T-cell (primary cell): ENCODE measurements around the gene SMC1B. TPM values are rescaled to one million over a fixed set of nuclear protein-coding genes. Genes with fewer than 3 reads are reported as not detected.
A peak's percentile ranks its signal among the peaks of the same experiment; 100 is the strongest.

Experiments used
- ATAC-seq, 4 experiments: fragments of 200-7000 bp in 3 of 4; fragments of 150-1000 bp in 1 of 4; cut with Tn5 transposase; replicated peaks in 1 of 4; 1 replicate in 3 of 4; 2 replicates in 1 of 4; pipeline ENCODE4 v1.10.0; 2021; ENCODE audit warnings: moderate library complexity in 3 of 4, mild to moderate bottlenecking in 2 of 4, moderate number of reproducible peaks in 1 of 4
- CTCF ChIA-PET, 2 donors: fragments of 300-600 bp; sonication (Branson Sonifier 250); formaldehyde crosslinking; loops; one replicate each; lab custom pipeline; 2022; ENCODE audit warnings: antibody characterized with exemption in 2 of 2; lab: Charles Lee
- POLR2A ChIA-PET, 2 donors: fragments of 300-600 bp; sonication (Branson Sonifier 250); formaldehyde crosslinking; loops; one replicate each; lab custom pipeline; 2022; ENCODE audit warnings: antibody characterized with exemption in 2 of 2; lab: Charles Lee
- DNase-seq, 35 experiments: peaks; one replicate each; pipeline versions ENCODE4 v3.0.0 to v3.0.0-alpha.2; 2013 to 2023
- H3K27ac ChIP-seq: one replicate; pipeline ENCODE4 v1.5.1; 2013; ENCODE audit warnings: low read length
- H3K27me3 ChIP-seq, 2 experiments: replicated peaks in 1 of 2; 1 replicate in 1 of 2; 2 replicates in 1 of 2; pipeline versions ENCODE4 v1.6.1 to v1.7.0; 2013; ENCODE audit warnings: low read length in 1 of 2, mixed read lengths in 1 of 2; ENCODE audit not compliant: control insufficient read depth in 2 of 2, insufficient read depth in 2 of 2; ENCODE audit errors: extremely low read depth in 1 of 2
- H3K36me3 ChIP-seq, 2 donors: 1 replicate in 1 of 2; 2 replicates in 1 of 2; pipeline versions ENCODE4 v1.6.1 to v1.7.0; 2013; ENCODE audit warnings: low read length in 1 of 2; ENCODE audit not compliant: control insufficient read depth in 2 of 2, insufficient read depth in 1 of 2; ENCODE audit errors: extremely low read depth in 1 of 2
- H3K4me1 ChIP-seq, 2 experiments: 1 replicate in 1 of 2; 2 replicates in 1 of 2; pipeline versions ENCODE4 v1.6.1 to v1.7.0; 2013; ENCODE audit warnings: low read length in 2 of 2, mixed read lengths in 1 of 2; ENCODE audit not compliant: insufficient read depth in 2 of 2, control insufficient read depth in 1 of 2; ENCODE audit errors: extremely low read depth in 1 of 2
- H3K4me3 ChIP-seq, 2 donors: 1 replicate in 1 of 2; 2 replicates in 1 of 2; pipeline versions ENCODE4 v1.5.1 to v1.7.0; 2013; ENCODE audit warnings: mild to moderate bottlenecking in 2 of 2, low read length in 1 of 2, moderate library complexity in 1 of 2; ENCODE audit not compliant: control insufficient read depth in 1 of 2; ENCODE audit errors: extremely low read depth in 1 of 2
- H3K9me3 ChIP-seq: 2 replicates; pipeline ENCODE4 v1.7.0; 2013
- H3K27ac Mint-ChIP-seq, 2 donors: one replicate each; pipeline ENCODE4 v1.8.0; 2020 to 2021; ENCODE audit warnings: mild to moderate bottlenecking in 2 of 2, mixed read lengths in 2 of 2
- H3K27me3 Mint-ChIP-seq, 2 donors: one replicate each; pipeline ENCODE4 v1.8.0; 2021 to 2022; ENCODE audit warnings: mixed read lengths in 2 of 2
- H3K36me3 Mint-ChIP-seq: one replicate; pipeline ENCODE4 v1.8.0; 2021; ENCODE audit warnings: mixed read lengths
- H3K4me1 Mint-ChIP-seq, 3 donors: one replicate each; pipeline ENCODE4 v1.8.0; 2020 to 2022; ENCODE audit warnings: mixed read lengths in 3 of 3, mild to moderate bottlenecking in 1 of 3
- H3K4me3 Mint-ChIP-seq, 3 donors: one replicate each; pipeline ENCODE4 v1.8.0; 2020 to 2022; ENCODE audit warnings: mild to moderate bottlenecking in 3 of 3, mixed read lengths in 3 of 3, moderate library complexity in 3 of 3
- H3K9me3 Mint-ChIP-seq, 3 donors: one replicate each; pipeline ENCODE4 v1.8.0; 2020 to 2022; ENCODE audit warnings: mixed read lengths in 3 of 3
- WGBS: methylation state at CpG from one replicate; pipeline ENCODE4 v1.1.5; 2013; ENCODE audit warnings: missing lambda C conversion rate; ENCODE audit not compliant: insufficient coverage; 5-methylcytosine and 5-hydroxymethylcytosine counted together
- total RNA-seq, 35 experiments: library from RNA in 6 of 35; stranded (reverse) in 6 of 35; fragments of 120-200 nt in 1 of 35; gene quantifications; one replicate each; pipeline versions ENCODE4 v1.2.1 to v1.2.4 and lab custom pipeline; 2013 to 2026

The SMC1B gene
- total RNA-seq, 5 donors from 2014 or later (not counting 1 experiment from before 2014, with no cell fraction given): 0.06 to 0.12 (median 0.06) TPM; not detected in 2

DNA sequence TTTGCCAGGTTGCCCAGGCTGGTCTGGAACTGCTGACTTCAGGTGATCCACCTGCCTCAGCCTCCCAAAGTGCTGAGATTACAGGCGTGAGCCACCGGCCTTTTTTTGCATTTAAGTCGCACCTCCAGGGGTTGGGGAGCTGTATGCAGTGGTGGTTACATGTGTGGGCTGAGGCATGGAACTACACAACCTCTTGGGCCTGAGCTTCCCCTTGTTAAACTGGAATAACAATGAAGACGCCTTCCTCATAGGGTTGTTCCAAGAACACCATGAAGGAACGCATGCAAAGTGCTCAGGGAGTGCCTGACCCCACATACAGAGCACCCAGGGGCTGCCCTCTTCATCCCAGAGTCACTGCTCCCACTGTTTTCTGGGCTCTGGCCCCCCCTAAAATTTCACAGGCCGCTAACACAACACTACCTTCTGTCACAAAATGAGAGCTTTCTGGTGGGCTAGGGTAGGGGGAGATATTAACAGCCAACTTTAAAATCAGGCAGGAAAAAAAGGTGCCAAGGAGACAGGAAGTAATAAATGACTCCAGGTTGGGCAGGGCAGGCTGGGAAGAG, 104.9 kb downstream of the SMC1B start:
- no peaks in the 10 kb centered on the region for H3K27me3 Mint-ChIP-seq
- ChIA-PET CTCF (interaction anchor here in 1 of 2 donors (0.5 kb wide), 1 partner anchor 33 kb away, joined by 3 read pairs; no protein-coding TSS in a partner anchor), POLR2A (no interaction called here)
- no peak for DNase-seq
- Histone ChIP-seq H3K4me1 (peaks cover 7 to 39% of the 10 kb centered on the region in 2 experiments), H3K27ac (peak overlapping the region; percentile 76), H3K36me3 (no peaks in the 10 kb centered on the region), H3K4me3 (no peak overlapping the region), H3K27me3 (peaks cover 0 to 5% of the 10 kb centered on the region in 2 experiments), H3K9me3 (no peaks in the 10 kb centered on the region)
- peak overlapping the region; percentile 91 to 95 for H3K27ac Mint-ChIP-seq
- 91% methylated on average over 2 of the region's 6 CpGs for WGBS
- H3K36me3 Mint-ChIP-seq: peaks cover 13% of the 10 kb centered on the region
- no peaks in the 10 kb centered on the region for H3K9me3 Mint-ChIP-seq
- peak overlapping the region; percentile 81 to 89 (median 85) for H3K4me3 Mint-ChIP-seq
- ATAC-seq: no peak
- peaks cover 39 to 44% (median 39%) of the 10 kb centered on the region in 3 donors for H3K4me1 Mint-ChIP-seq

DNA sequence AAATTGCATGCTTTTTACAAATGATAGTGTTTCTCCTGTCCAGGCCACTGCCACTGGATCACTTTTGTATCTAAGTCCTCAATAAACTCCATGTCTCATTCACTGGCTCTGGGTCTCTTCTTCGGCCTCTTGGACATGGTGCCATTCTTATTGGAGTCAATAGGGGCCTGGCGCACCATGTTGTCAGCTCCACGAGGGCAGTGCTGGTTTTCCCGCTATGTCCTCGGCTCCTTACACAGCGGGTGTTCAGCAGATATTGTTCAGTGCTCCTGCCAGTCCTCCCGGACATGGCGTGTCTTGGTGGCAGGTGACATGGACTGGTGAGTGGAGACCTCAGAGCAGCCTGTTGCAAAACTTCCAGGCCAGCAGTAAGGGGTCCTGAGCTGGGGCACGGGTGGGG, 107.3 kb downstream of the SMC1B start:
- H3K27ac Mint-ChIP-seq: no peak overlapping the region
- H3K27me3 Mint-ChIP-seq: no peaks in the 10 kb centered on the region
- WGBS: 98% methylated on average over 8 of the region's 9 CpGs
- ChIA-PET POLR2A (no interaction called here), CTCF (interaction anchor here in 1 of 2 donors (0.5 kb wide), 1 partner anchor 35 kb away, joined by 3 read pairs; no protein-coding TSS in a partner anchor)
- peaks cover 4% of the 10 kb centered on the region for H3K36me3 Mint-ChIP-seq
- H3K9me3 Mint-ChIP-seq: no peaks in the 10 kb centered on the region
- H3K4me1 Mint-ChIP-seq: peaks cover 17 to 21% (median 18%) of the 10 kb centered on the region in 3 donors
- Histone ChIP-seq H3K4me3 (no peak overlapping the region), H3K27me3 (peaks cover 0 to 5% of the 10 kb centered on the region in 2 experiments), H3K36me3 (no peaks in the 10 kb centered on the region), H3K9me3 (no peaks in the 10 kb centered on the region), H3K4me1 (peaks cover 7 to 22% of the 10 kb centered on the region in 2 experiments), H3K27ac (no peak overlapping the region)
- H3K4me3 Mint-ChIP-seq: no peak overlapping the region
- ATAC-seq (no peak), DNase-seq (no peak)

DNA sequence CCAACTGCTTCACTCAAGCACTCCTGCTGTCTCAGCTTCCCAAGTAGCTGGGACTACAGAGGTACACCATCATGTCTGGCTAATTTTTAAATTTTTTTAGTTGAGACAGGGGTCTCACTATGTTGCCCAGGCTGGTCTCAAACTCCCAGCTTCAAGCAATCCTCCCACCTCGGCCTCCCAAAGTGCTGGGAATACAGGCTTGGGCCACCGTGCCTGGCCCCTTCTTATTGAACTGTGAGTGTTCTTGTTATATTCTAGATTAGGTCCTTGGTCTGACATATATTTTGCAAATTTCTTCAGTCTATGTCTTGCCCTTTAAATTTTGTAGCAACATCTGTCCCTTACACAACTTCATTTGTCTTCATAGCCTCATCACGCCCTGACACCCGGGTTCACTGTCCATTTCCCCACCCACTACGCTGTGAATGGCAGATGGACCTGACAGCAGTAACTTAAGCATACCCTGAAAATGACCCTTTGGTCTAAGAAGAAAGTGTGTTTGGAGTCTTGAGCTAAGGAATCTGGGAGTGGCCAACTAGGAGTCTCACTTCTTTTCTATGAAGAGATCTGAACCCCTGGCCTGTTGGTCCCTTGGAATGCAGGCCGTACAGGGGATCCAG, 107.8 kb downstream of the SMC1B start:
- no peak overlapping the region for H3K4me3 ChIP-seq
- Mint-ChIP-seq H3K27me3 (no peaks in the 10 kb centered on the region), H3K36me3 (no peaks in the 10 kb centered on the region), H3K9me3 (no peaks in the 10 kb centered on the region), H3K4me1 (peaks cover 12 to 15% (median 12%) of the 10 kb centered on the region in 3 donors), H3K4me3 (no peak overlapping the region), H3K27ac (no peak overlapping the region)
- ChIA-PET CTCF (no interaction called here), POLR2A (no interaction called here)
- ATAC-seq (no peak), DNase-seq (no peak)
- H3K27me3 ChIP-seq: peaks cover 0 to 5% of the 10 kb centered on the region in 2 experiments
- H3K9me3 ChIP-seq: no peaks in the 10 kb centered on the region
- H3K4me1 ChIP-seq: peaks cover 5 to 16% of the 10 kb centered on the region in 2 experiments
- WGBS: no CpG with 5 or more reads among the region's 6 CpGs
- no peak overlapping the region for H3K27ac ChIP-seq
- no peaks in the 10 kb centered on the region for H3K36me3 ChIP-seq

DNA sequence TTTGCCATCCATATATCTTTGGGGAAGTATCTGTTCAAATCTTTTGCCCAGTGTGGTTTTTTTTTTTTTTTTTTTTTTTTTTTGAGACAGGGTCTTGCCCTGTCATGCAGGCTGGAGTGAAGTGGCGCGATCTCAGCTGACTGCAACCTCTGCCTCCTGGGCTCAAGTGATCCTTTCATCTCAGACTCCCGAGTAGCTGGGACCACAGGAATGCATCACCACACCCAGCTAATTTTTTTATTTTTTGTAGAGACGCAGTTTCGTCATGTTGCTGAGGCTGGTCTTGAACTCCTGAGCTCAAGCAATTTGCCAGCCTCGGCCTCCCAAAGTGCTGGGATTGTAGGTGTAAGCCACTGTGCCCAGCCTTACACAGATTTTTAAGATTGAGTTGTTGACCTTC, 108.4 kb downstream of the SMC1B start:
- Mint-ChIP-seq H3K36me3 (no peaks in the 10 kb centered on the region), H3K27me3 (no peaks in the 10 kb centered on the region), H3K4me1 (peaks cover 10 to 13% (median 11%) of the 10 kb centered on the region in 3 donors), H3K27ac (no peak overlapping the region), H3K9me3 (no peaks in the 10 kb centered on the region), H3K4me3 (no peak overlapping the region)
- Histone ChIP-seq H3K36me3 (no peaks in the 10 kb centered on the region), H3K27ac (no peak overlapping the region), H3K27me3 (peaks cover 0 to 5% of the 10 kb centered on the region in 2 experiments), H3K4me3 (no peak overlapping the region), H3K4me1 (peaks cover 5 to 12% of the 10 kb centered on the region in 2 experiments), H3K9me3 (no peaks in the 10 kb centered on the region)
- WGBS: 100% methylated on average over 3 of the region's 6 CpGs
- no peak for DNase-seq
- ATAC-seq: no peak
- POLR2A ChIA-PET: interaction anchor here in 1 of 2 donors (0.6 kb wide), 1 partner anchor 53 kb away, joined by 5 read pairs; no protein-coding TSS in a partner anchor
- CTCF ChIA-PET: no interaction called here

DNA sequence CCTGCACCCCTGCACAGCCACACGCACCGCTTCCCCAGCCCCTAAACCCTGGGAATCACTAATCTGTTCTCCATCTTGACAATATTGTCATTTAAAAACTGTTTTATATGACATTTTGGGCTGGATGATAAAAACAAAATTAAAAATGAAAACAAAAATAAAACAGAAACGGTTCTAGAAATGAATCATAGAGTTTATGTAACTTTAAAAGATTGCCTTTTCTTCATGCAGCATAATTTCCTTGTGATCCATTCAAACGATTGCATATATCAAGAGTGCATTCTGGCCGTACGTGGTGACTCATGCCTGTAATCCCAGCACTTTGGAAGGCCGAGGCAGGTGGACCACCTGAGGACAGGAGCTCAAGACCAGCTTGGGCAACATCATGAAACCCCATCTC, 110.2 kb downstream of the SMC1B start:
- CTCF ChIA-PET: no interaction called here
- no peaks in the 10 kb centered on the region for H3K27me3 Mint-ChIP-seq
- 43% methylated on average over 3 of the region's 7 CpGs for WGBS
- ATAC-seq: no peak
- Histone ChIP-seq H3K27me3 (peaks cover 0 to 5% of the 10 kb centered on the region in 2 experiments), H3K4me3 (no peak overlapping the region), H3K4me1 (peaks cover 0 to 7% of the 10 kb centered on the region in 2 experiments), H3K36me3 (no peaks in the 10 kb centered on the region), H3K27ac (no peak overlapping the region), H3K9me3 (no peaks in the 10 kb centered on the region)
- H3K4me1 Mint-ChIP-seq: peaks cover 3 to 13% (median 5%) of the 10 kb centered on the region in 3 donors
- DNase-seq: no peak
- H3K9me3 Mint-ChIP-seq: no peaks in the 10 kb centered on the region
- POLR2A ChIA-PET: interaction anchor here in 1 of 2 donors (0.6 kb wide), 1 partner anchor 52 kb away, joined by 3 read pairs; no protein-coding TSS in a partner anchor
- H3K4me3 Mint-ChIP-seq: no peak overlapping the region
- no peak overlapping the region for H3K27ac Mint-ChIP-seq
- no peaks in the 10 kb centered on the region for H3K36me3 Mint-ChIP-seq

DNA sequence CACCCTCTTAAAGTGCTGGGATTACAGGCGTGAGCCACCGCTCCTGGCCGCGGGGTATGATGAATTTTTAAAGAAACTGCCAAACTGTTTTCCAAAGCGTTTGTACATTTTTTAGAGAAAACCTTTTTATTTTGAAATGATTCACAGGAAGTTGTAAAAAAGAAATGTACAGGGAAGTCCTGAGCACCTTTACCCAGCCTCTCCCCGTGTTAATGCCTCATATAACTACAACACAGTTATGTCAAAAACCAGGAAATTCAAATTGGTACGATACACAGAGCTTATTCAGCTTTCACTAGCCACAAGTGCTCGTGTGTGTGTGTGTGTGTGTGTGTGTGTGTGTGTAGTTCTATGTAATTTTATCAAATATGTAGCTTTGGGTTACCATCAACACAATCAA, 110.6 kb downstream of the SMC1B start:
- Histone ChIP-seq H3K27me3 (peaks cover 0 to 5% of the 10 kb centered on the region in 2 experiments), H3K4me3 (no peak overlapping the region), H3K4me1 (peaks cover 0 to 7% of the 10 kb centered on the region in 2 experiments), H3K9me3 (no peaks in the 10 kb centered on the region), H3K36me3 (no peaks in the 10 kb centered on the region), H3K27ac (no peak overlapping the region)
- H3K27me3 Mint-ChIP-seq: no peaks in the 10 kb centered on the region
- H3K27ac Mint-ChIP-seq: no peak overlapping the region
- no peaks in the 10 kb centered on the region for H3K9me3 Mint-ChIP-seq
- CTCF ChIA-PET: no interaction called here
- H3K4me1 Mint-ChIP-seq: peaks cover 4 to 14% (median 6%) of the 10 kb centered on the region in 3 donors
- ATAC-seq: no peak
- POLR2A ChIA-PET: interaction anchor here in 1 of 2 donors (0.6 kb wide), 1 partner anchor 52 kb away, joined by 3 read pairs; no protein-coding TSS in a partner anchor
- H3K4me3 Mint-ChIP-seq: no peak overlapping the region
- H3K36me3 Mint-ChIP-seq: no peaks in the 10 kb centered on the region
- DNase-seq: no peak
- WGBS: 86% methylated on average over 1 of the region's 8 CpGs
